Measurements from ENCODE around the gene SCO2. TPM values are rescaled to one million over a fixed set of nuclear protein-coding genes. Genes with fewer than 3 reads are reported as not detected.

SCO2 gene
- total and polyA plus RNA-seq, 12 donors, result 0.57 to 2.8 (median 1.1) TPM; not detected in 7

- no peak for ATAC-seq
- no peaks in the 10 kb centered on the region for H3K9me3 ChIP-seq
- H3K4me3 ChIP-seq, result peak overlapping the region in 8 of 10 donors; percentile 57 to 86 (median 73)
- H3K27me3 ChIP-seq, result peaks cover 3 to 63% (median 25%) of the 10 kb centered on the region in 7 donors
- peak overlapping the region; percentile 84 to 99 (median 95) for H3K27ac ChIP-seq
- H3K36me3 ChIP-seq, result peaks cover 0 to 9% (median 0%) of the 10 kb centered on the region in 9 donors
- DNase-seq, result no peak
- no peak for TF ChIP-seq CTCF (IDR thresholded peaks at IDR 0.05)
- 70% methylated on average over 19 of the region's 19 CpGs for WGBS, 2 donors
- peaks cover 9 to 70% (median 36%) of the 10 kb centered on the region in 9 donors for H3K4me1 ChIP-seq
- intact Hi-C loops (cut with DNase I), result loop anchor here in 2 of 10 donors (5.0 kb wide), 1 partner anchor 89 kb away; no protein-coding TSS in a partner anchor
Observed at GRCh38 chr22:50532824-50533796, 7.7 kb upstream of the SCO2 start.

GRCh38 chr22:50531962-50532674, 6.7 kb upstream of the SCO2 start:
- Histone ChIP-seq H3K9me3 (no peaks in the 10 kb centered on the region), H3K27ac (peak overlapping the region; percentile 84 to 99 (median 95)), H3K27me3 (peaks cover 3 to 63% (median 25%) of the 10 kb centered on the region in 7 donors), H3K4me3 (peak overlapping the region; percentile 40 to 86 (median 71)), H3K36me3 (peaks cover 0 to 18% (median 0%) of the 10 kb centered on the region in 9 donors), H3K4me1 (peaks cover 9 to 70% (median 39%) of the 10 kb centered on the region in 9 donors)
- peak; percentile 87 to 90 for DNase-seq
- ATAC-seq, result peak; percentile 55 to 75 (median 68)
- intact Hi-C loops (cut with DNase I), result loop anchor here in 2 of 10 donors (5.0 kb wide), 1 partner anchor 90 kb away; no protein-coding TSS in a partner anchor
- TF ChIP-seq CTCF (IDR thresholded peaks at IDR 0.05), result no peak
- WGBS, 2 donors, result 3% methylated on average over 44 to 56 of the region's 56 CpGs

GRCh38 chr22:50531546-50531961, 6.2 kb upstream of the SCO2 start:
- peaks cover 3 to 59% (median 25%) of the 10 kb centered on the region in 7 donors for H3K27me3 ChIP-seq
- H3K4me3 ChIP-seq, result peak overlapping the region; percentile 40 to 86 (median 71)
- intact Hi-C loops (cut with DNase I), result loop anchor here in 2 of 10 donors (5.0 kb wide), 1 partner anchor 91 kb away; no protein-coding TSS in a partner anchor
- no peaks in the 10 kb centered on the region for H3K9me3 ChIP-seq
- DNase-seq, result peak; percentile 52 to 67
- H3K4me1 ChIP-seq, result peaks cover 9 to 70% (median 44%) of the 10 kb centered on the region in 9 donors
- peak; percentile 5 to 31 (median 23) for ATAC-seq
- peaks cover 0 to 18% (median 0%) of the 10 kb centered on the region in 9 donors for H3K36me3 ChIP-seq
- H3K27ac ChIP-seq, result peak overlapping the region; percentile 84 to 99 (median 95)
- TF ChIP-seq CTCF (IDR thresholded peaks at IDR 0.05), result no peak
- WGBS, 2 donors, result 1 to 2% methylated on average over 24 to 44 of the region's 44 CpGs
